Vagina (tissue), 2 donors: ENCODE results near the gene MBNL2. TPM values are rescaled to one million over a fixed set of nuclear protein-coding genes. Genes with fewer than 3 reads are reported as not detected.

Experiments used
- DNase-seq, 2 donors: peaks; one replicate each; pipeline ENCODE4 v3.0.0-alpha.2; 2017; ENCODE audit errors: extremely low spot score in 2 of 2
- H3K27ac ChIP-seq: fragments of 200-600 bp; sonication (generic); one replicate; pipeline ENCODE4 v1.5.1; 2019
- H3K27me3 ChIP-seq: fragments of 200-600 bp; sonication (generic); one replicate; pipeline ENCODE4 v1.5.1; 2019
- H3K36me3 ChIP-seq, 2 donors: fragments of 200-600 bp; sonication (generic); one replicate each; pipeline ENCODE4 v1.5.1; 2017 to 2019
- H3K4me1 ChIP-seq: fragments of 200-600 bp; sonication (generic); one replicate; pipeline ENCODE4 v1.5.1; 2019
- H3K4me3 ChIP-seq, 2 donors: fragments of 200-600 bp; sonication (generic); 1 replicate in 1 of 2; 2 replicates in 1 of 2; pipeline ENCODE4 v1.5.1; 2016 to 2019
- H3K9me3 ChIP-seq: fragments of 200-600 bp; sonication (generic); one replicate; pipeline ENCODE4 v1.5.1; 2019
- CTCF ChIP-seq, 3 experiments: fragments of 450-650 bp in 2 of 3; fragments of 200-600 bp in 1 of 3; sonication (generic) in 1 of 3; IDR thresholded peaks; one replicate each; pipeline ENCODE4 v1.5.1; 2017 to 2019; ENCODE audit warnings: antibody characterized with exemption in 3 of 3, mild to moderate bottlenecking in 2 of 3, moderate library complexity in 2 of 3
- POLR2A ChIP-seq, 2 donors: fragments of 450-650 bp; IDR thresholded peaks; one replicate each; pipeline ENCODE4 v1.6.1; 2017; ENCODE audit warnings: antibody characterized with exemption in 2 of 2, mild to moderate bottlenecking in 2 of 2, moderate library complexity in 2 of 2
- POLR2AphosphoS5 ChIP-seq, 2 donors: sonication (generic); formaldehyde crosslinking; IDR thresholded peaks; one replicate each; pipeline ENCODE4 v1.9.0; 2017; ENCODE audit warnings: antibody characterized with exemption in 2 of 2, mild to moderate bottlenecking in 2 of 2, low read depth in 1 of 2; ENCODE audit not compliant: insufficient read depth in 1 of 2
- intact Hi-C: fragments of 100-400 bp; cut with DNase I; formaldehyde crosslinking; loops from one replicate; pipeline ENCODE4 v1.15.1; 2023
- total RNA-seq: library from RNA; depleted of rRNA; stranded (reverse); fragments of >200 nt; gene quantifications from one replicate; pipeline ENCODE4 v1.2.3, GENCODE V29; 2016

Gene MBNL2
- total RNA-seq, 1 donor from 2014 or later: 63.1 TPM

DNA sequence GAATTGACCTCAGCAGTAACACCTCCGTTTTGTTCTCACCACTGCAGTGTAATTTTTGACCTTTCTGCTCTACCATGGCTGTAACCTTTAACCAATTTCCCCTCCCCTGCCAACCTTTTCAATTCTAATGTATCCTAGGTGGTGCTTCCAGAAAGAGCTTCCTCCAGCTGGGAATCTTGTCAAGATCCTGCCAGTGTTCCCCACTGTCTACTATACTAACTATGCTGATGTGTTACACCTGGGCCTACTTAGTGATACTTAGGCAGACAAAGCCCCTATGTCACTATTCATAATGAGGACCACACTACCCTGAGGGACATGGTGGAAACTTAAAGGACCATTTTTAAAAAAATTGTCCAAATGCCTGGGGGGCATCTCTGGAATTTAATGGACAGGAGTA lies 41.0 kb downstream of the MBNL2 start:
- no peaks in the 10 kb centered on the region for H3K36me3 ChIP-seq
- no peak overlapping the region for H3K4me3 ChIP-seq
- intact Hi-C loops: no loop called here
- no peak overlapping the region for H3K27ac ChIP-seq
- H3K4me1 ChIP-seq: peaks cover 80% of the 10 kb centered on the region
- H3K9me3 ChIP-seq: no peaks in the 10 kb centered on the region
- TF ChIP-seq CTCF (IDR thresholded peaks at IDR 0.05): no peak
- TF ChIP-seq POLR2AphosphoS5 (IDR thresholded peaks at IDR 0.05; ENCODE audit: insufficient read depth in 1 of 2, low read depth in 1 of 2): no peak
- no peak for TF ChIP-seq POLR2A (IDR thresholded peaks at IDR 0.05)
- DNase-seq: peak in 1 of 2 donors; percentile 44
- no peaks in the 10 kb centered on the region for H3K27me3 ChIP-seq

GRCh38 chr13:97264663-97265062 lies 42.5 kb downstream of the MBNL2 start:
- peaks cover 80% of the 10 kb centered on the region for H3K4me1 ChIP-seq
- intact Hi-C loops: no loop called here
- H3K9me3 ChIP-seq: no peaks in the 10 kb centered on the region
- TF ChIP-seq CTCF (IDR thresholded peaks at IDR 0.05): no peak
- TF ChIP-seq POLR2A (IDR thresholded peaks at IDR 0.05): no peak
- no peak for TF ChIP-seq POLR2AphosphoS5 (IDR thresholded peaks at IDR 0.05; ENCODE audit: insufficient read depth in 1 of 2, low read depth in 1 of 2)
- no peaks in the 10 kb centered on the region for H3K27me3 ChIP-seq
- no peak overlapping the region for H3K4me3 ChIP-seq
- H3K27ac ChIP-seq: no peak overlapping the region
- no peak for DNase-seq
- H3K36me3 ChIP-seq: no peaks in the 10 kb centered on the region

DNA sequence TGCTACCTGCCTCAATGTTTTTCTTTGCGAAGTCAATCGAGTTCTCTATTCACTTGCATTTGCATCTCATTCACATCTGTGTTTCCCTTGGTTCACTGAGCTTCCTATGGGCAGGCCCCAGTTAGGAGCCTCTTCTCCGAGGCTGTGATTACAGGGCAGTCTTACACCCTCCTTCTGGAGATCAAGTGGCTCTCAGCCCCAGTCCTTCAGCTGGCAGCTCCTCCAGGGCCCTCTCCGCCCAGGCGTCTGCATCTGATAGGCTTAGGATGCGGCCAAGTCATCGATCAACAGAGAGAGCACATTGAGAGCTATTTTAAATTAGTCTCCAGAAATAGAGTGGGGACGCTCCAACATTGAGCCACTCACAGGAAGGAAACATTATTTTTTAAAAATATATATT lies 44.2 kb downstream of the MBNL2 start:
- DNase-seq: no peak
- TF ChIP-seq CTCF (IDR thresholded peaks at IDR 0.05) (no peak), POLR2A (IDR thresholded peaks at IDR 0.05) (no peak), POLR2AphosphoS5 (IDR thresholded peaks at IDR 0.05; ENCODE audit: insufficient read depth in 1 of 2, low read depth in 1 of 2) (no peak)
- Histone ChIP-seq H3K27me3 (no peaks in the 10 kb centered on the region), H3K36me3 (no peaks in the 10 kb centered on the region), H3K4me3 (no peak overlapping the region), H3K27ac (no peak overlapping the region), H3K4me1 (peaks cover 79% of the 10 kb centered on the region), H3K9me3 (no peaks in the 10 kb centered on the region)
- intact Hi-C loops: no loop called here

GRCh38 chr13:97266772-97267417 lies 44.8 kb downstream of the MBNL2 start:
- no peak overlapping the region for H3K4me3 ChIP-seq
- TF ChIP-seq POLR2AphosphoS5 (IDR thresholded peaks at IDR 0.05; ENCODE audit: insufficient read depth in 1 of 2, low read depth in 1 of 2) (no peak), CTCF (IDR thresholded peaks at IDR 0.05) (no peak), POLR2A (IDR thresholded peaks at IDR 0.05) (no peak)
- H3K9me3 ChIP-seq: no peaks in the 10 kb centered on the region
- H3K4me1 ChIP-seq: peaks cover 73% of the 10 kb centered on the region
- DNase-seq: no peak
- peak overlapping the region; percentile 32 for H3K27ac ChIP-seq
- no peaks in the 10 kb centered on the region for H3K27me3 ChIP-seq
- intact Hi-C loops: no loop called here
- no peaks in the 10 kb centered on the region for H3K36me3 ChIP-seq

DNA sequence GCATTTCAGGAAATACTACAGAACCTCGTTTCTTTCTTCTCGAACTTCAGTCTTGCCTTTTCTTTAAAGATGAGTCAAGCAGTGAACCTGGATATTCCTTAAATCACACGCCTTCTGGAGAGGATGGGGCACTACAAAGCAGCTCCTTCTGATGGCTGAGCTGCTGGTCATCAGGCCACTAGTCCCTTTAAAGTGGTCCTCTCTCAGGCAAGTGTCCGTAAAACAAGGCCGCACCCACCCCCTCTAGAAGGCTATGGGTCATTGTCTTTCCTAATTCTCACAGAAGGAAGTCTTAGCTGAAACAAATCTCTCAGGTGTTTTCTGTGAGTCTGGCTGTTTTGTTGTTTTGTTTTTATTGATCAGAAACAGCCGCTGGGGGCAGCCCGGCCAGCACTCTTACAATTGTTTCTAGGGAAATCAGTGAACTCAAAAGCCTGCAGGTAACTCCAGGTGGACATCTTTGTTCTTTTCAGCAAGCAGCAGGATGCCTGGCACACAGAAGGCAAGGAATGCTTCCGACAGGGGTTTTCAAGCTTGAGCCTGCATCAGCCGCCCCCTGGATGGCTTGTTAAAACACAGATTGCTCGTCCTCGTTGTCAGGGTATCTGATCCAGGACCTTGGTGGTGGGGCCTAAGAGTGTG lies 45.4 kb downstream of the MBNL2 start:
- Histone ChIP-seq H3K27ac (peak overlapping the region; percentile 32), H3K9me3 (no peaks in the 10 kb centered on the region), H3K36me3 (no peaks in the 10 kb centered on the region), H3K27me3 (no peaks in the 10 kb centered on the region), H3K4me3 (no peak overlapping the region), H3K4me1 (peaks cover 72% of the 10 kb centered on the region)
- no peak for DNase-seq
- TF ChIP-seq POLR2A (IDR thresholded peaks at IDR 0.05) (no peak), POLR2AphosphoS5 (IDR thresholded peaks at IDR 0.05; ENCODE audit: insufficient read depth in 1 of 2, low read depth in 1 of 2) (no peak), CTCF (IDR thresholded peaks at IDR 0.05) (no peak)
- intact Hi-C loops: no loop called here
